ENCODE measurements around the gene BCKDHA. TPM values are rescaled to one million over a fixed set of nuclear protein-coding genes. Genes with fewer than 3 reads are reported as not detected.
"Not testable (repeated sequence)": the region's sequence is repeated elsewhere in the genome, so short reads cannot be mapped to it uniquely, and the experiment has no call there.

The BCKDHA gene
- total RNA-seq, 3 donors from 2014 or later (not counting 1 experiment from before 2014, with no cell fraction given), result 26.5 to 29.0 (median 28.3) TPM

DNA sequence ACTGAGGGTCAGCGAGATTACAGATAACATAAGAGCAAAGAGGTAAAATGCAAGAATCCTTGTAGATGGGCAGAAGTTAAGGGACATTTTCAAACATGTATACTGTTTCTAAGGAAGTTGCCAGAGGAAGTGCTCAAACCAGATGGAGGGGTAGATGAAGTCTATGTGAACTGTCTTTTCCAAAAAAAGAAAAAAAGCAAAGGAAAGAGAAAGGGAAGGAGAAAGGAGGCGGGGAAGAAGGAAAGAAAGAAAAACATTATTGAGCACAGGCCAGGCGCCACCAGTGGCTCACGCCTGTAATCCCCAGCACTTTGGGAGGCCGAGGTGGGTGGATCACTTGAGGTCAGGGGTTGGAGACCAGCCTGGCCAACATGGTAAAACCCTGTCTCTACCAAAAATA lies 36.8 kb downstream of the BCKDHA start:
- WGBS (ENCODE audit: insufficient coverage), result 72% methylated on average over 5 of the region's 5 CpGs
- no peaks in the 10 kb centered on the region for H3K9me3 ChIP-seq (ENCODE audit: control insufficient read depth, insufficient read depth, low read length)
- peaks cover 8% of the 10 kb centered on the region for H3K4me1 ChIP-seq (ENCODE audit: control insufficient read depth, insufficient read depth, low read length)
- Mint-ChIP-seq H3K36me3 (no peaks in the 10 kb centered on the region), H3K4me1 (peaks cover 5 to 10% of the 10 kb centered on the region in 2 donors), H3K27me3 (ENCODE audit: low read depth in 2 of 2) (no peaks in the 10 kb centered on the region), H3K27ac (no peak overlapping the region), H3K4me3 (no peak overlapping the region), H3K9me3 (no peaks in the 10 kb centered on the region)
- peaks cover 26% of the 10 kb centered on the region for H3K36me3 ChIP-seq (ENCODE audit: control insufficient read depth, insufficient read depth, low read length)
- no peak for ATAC-seq
- H3K4me3 ChIP-seq (ENCODE audit: low read length), result no peak overlapping the region
- no peaks in the 10 kb centered on the region for H3K27me3 ChIP-seq (ENCODE audit: control insufficient read depth, insufficient read depth, low read length)
- intact Hi-C loops (cut with micrococcal nuclease), result no loop called here
- no peak for DNase-seq
- H3K27ac ChIP-seq (ENCODE audit: low read length), result no peak overlapping the region
- TF ChIP-seq, protein P1, sequence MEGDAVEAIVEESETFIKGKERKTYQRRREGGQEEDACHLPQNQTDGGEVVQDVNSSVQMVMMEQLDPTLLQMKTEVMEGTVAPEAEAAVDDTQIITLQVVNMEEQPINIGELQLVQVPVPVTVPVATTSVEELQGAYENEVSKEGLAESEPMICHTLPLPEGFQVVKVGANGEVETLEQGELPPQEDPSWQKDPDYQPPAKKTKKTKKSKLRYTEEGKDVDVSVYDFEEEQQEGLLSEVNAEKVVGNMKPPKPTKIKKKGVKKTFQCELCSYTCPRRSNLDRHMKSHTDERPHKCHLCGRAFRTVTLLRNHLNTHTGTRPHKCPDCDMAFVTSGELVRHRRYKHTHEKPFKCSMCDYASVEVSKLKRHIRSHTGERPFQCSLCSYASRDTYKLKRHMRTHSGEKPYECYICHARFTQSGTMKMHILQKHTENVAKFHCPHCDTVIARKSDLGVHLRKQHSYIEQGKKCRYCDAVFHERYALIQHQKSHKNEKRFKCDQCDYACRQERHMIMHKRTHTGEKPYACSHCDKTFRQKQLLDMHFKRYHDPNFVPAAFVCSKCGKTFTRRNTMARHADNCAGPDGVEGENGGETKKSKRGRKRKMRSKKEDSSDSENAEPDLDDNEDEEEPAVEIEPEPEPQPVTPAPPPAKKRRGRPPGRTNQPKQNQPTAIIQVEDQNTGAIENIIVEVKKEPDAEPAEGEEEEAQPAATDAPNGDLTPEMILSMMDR (IDR thresholded peaks at IDR 0.05), result no peak

DNA sequence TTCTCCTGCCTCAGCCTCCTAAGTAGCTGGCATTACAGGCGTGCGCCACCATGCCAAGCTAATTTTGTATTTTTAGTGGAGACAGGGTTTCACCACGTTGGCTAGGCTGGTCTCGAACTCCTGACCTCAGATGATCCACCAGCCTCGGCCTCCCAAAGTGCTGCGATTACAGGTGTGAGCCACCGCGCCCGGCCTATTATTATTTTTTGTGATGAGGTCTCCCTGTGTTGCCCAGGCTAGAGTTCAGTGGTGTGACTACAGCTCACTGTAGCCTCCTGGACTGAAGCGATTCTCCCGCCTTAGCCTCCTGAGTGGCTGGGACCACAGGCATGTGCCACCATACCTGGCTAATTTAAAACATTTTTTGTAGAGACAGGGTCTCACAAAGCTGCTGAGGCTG lies 37.8 kb downstream of the BCKDHA start:
- H3K27me3 Mint-ChIP-seq (ENCODE audit: low read depth in 2 of 2); intact Hi-C loops (cut with micrococcal nuclease); H3K36me3 Mint-ChIP-seq; H3K27me3 ChIP-seq (ENCODE audit: control insufficient read depth, insufficient read depth, low read length); H3K27ac Mint-ChIP-seq; H3K9me3 Mint-ChIP-seq; H3K4me1 Mint-ChIP-seq; H3K4me3 Mint-ChIP-seq; H3K4me3 ChIP-seq (ENCODE audit: low read length); DNase-seq; H3K27ac ChIP-seq (ENCODE audit: low read length); ATAC-seq; H3K9me3 ChIP-seq (ENCODE audit: control insufficient read depth, insufficient read depth, low read length): not testable (repeated sequence)
- H3K36me3 ChIP-seq (ENCODE audit: control insufficient read depth, insufficient read depth, low read length), result peaks cover 26% of the 10 kb centered on the region
- WGBS (ENCODE audit: insufficient coverage), result 98% methylated on average over 11 of the region's 11 CpGs
- peaks cover 15% of the 10 kb centered on the region for H3K4me1 ChIP-seq (ENCODE audit: control insufficient read depth, insufficient read depth, low read length)

DNA sequence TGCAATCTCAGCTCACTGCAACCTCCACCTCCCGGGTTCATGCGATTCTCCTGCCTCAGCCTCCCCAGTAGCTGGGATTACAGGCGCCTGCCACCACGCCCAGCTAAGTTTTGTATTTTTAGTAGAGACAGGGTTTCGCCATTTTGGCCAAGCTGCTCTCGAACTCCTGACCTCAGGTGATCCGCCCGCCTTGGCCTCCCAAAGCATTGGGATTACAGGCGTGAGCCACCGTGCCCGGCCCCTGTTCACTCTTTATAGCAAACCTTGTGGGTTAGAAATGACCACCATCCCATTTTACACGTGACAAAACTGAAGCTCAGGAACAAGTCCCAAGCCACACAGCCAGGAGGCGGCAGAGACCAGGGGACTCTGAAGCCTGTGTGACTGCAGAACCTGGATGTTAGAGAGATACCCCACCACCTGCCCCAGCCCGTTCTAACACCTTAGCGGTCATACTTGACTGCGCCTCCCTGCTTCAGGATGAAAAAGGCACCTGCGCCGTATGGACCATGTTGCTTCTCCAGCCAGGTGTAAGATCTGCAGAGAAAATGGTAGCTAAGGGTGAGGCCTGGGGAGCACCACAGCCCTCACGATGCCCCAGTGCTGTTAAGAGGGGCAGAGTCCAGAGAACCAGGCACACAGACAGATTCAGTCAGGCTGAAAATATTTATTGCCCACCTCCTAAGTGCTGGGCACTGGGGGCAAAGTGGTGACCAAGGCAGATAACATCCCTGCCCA lies 38.5 kb downstream of the BCKDHA start:
- no peak overlapping the region for H3K27ac Mint-ChIP-seq
- peaks cover 5 to 9% of the 10 kb centered on the region in 2 donors for H3K4me1 Mint-ChIP-seq
- Histone ChIP-seq H3K36me3 (ENCODE audit: control insufficient read depth, insufficient read depth, low read length) (peaks cover 25% of the 10 kb centered on the region), H3K4me1 (ENCODE audit: control insufficient read depth, insufficient read depth, low read length) (peaks cover 15% of the 10 kb centered on the region), H3K9me3 (ENCODE audit: control insufficient read depth, insufficient read depth, low read length) (no peaks in the 10 kb centered on the region), H3K4me3 (ENCODE audit: low read length) (no peak overlapping the region), H3K27me3 (ENCODE audit: control insufficient read depth, insufficient read depth, low read length) (no peaks in the 10 kb centered on the region), H3K27ac (ENCODE audit: low read length) (no peak overlapping the region)
- H3K36me3 Mint-ChIP-seq, result no peaks in the 10 kb centered on the region
- H3K4me3 Mint-ChIP-seq, result no peak overlapping the region
- no peak for DNase-seq
- TF ChIP-seq, protein P1 (IDR thresholded peaks at IDR 0.05), result no peak
- 98% methylated on average over 19 of the region's 19 CpGs for WGBS (ENCODE audit: insufficient coverage)
- intact Hi-C loops (cut with micrococcal nuclease), result no loop called here
- no peaks in the 10 kb centered on the region for H3K9me3 Mint-ChIP-seq
- ATAC-seq, result no peak
- H3K27me3 Mint-ChIP-seq (ENCODE audit: low read depth in 2 of 2), result no peaks in the 10 kb centered on the region

DNA sequence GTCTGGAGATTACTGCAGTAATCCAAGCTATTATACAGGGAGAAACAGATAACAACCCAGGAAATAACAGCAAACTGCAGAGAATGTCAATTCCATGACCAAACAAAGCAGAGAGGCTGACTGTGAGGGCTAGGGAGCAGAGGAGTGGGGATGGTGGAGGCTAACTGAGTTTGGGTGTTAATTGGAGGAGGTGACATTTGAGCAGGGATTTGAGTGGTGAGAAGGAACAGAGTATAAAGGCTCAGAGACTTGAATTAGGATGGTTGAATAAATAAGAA lies 39.0 kb downstream of the BCKDHA start:
- Histone ChIP-seq H3K4me3 (ENCODE audit: low read length) (no peak overlapping the region), H3K9me3 (ENCODE audit: control insufficient read depth, insufficient read depth, low read length) (no peaks in the 10 kb centered on the region), H3K27ac (ENCODE audit: low read length) (no peak overlapping the region), H3K27me3 (ENCODE audit: control insufficient read depth, insufficient read depth, low read length) (no peaks in the 10 kb centered on the region), H3K36me3 (ENCODE audit: control insufficient read depth, insufficient read depth, low read length) (peaks cover 20% of the 10 kb centered on the region), H3K4me1 (ENCODE audit: control insufficient read depth, insufficient read depth, low read length) (peaks cover 15% of the 10 kb centered on the region)
- Mint-ChIP-seq H3K9me3 (no peaks in the 10 kb centered on the region), H3K4me1 (peaks cover 5% of the 10 kb centered on the region in 2 donors), H3K36me3 (no peaks in the 10 kb centered on the region), H3K4me3 (no peak overlapping the region), H3K27me3 (ENCODE audit: low read depth in 2 of 2) (no peaks in the 10 kb centered on the region), H3K27ac (no peak overlapping the region)
- intact Hi-C loops (cut with micrococcal nuclease), result no loop called here
- DNase-seq (no peak), ATAC-seq (no peak)
- TF ChIP-seq, protein P1 (IDR thresholded peaks at IDR 0.05), result no peak
